Psoas muscle (tissue), 8 donors: ENCODE measurements around the gene CAND2. TPM values are rescaled to one million over a fixed set of nuclear protein-coding genes. Genes with fewer than 3 reads are reported as not detected.

Experiments used
- ATAC-seq, 4 donors: fragments of 200-7000 bp; cut with Tn5 transposase; one replicate each; pipeline ENCODE4 v1.9.1; 2020; ENCODE audit warnings: moderate library complexity in 3 of 4, mild to moderate bottlenecking in 2 of 4
- DNase-seq, 2 donors: peaks; one replicate each; pipeline ENCODE4 v3.0.0-alpha.2; 2020
- H3K27ac ChIP-seq: fragments of 200-600 bp; one replicate; pipeline ENCODE4 v1.8.0; 2022
- H3K27me3 ChIP-seq, 3 donors: fragments of 200-600 bp in 1 of 3; one replicate each; pipeline versions ENCODE4 v1.6.1 to v1.8.0; 2013 to 2022; ENCODE audit warnings: low read length in 2 of 3, mild to moderate bottlenecking in 2 of 3, moderate library complexity in 1 of 3; ENCODE audit not compliant: insufficient read depth in 3 of 3
- H3K36me3 ChIP-seq, 2 donors: fragments of 200-600 bp in 1 of 2; one replicate each; pipeline versions ENCODE4 v1.6.1 to v1.8.0; 2013 to 2022; ENCODE audit warnings: low read depth in 1 of 2, mild to moderate bottlenecking in 1 of 2, moderate library complexity in 1 of 2; ENCODE audit not compliant: insufficient read depth in 1 of 2
- H3K4me1 ChIP-seq: fragments of 200-600 bp; one replicate; pipeline ENCODE4 v1.8.0; 2022
- H3K4me3 ChIP-seq: fragments of 200-600 bp; one replicate; pipeline ENCODE4 v1.8.0; 2022; ENCODE audit warnings: mild to moderate bottlenecking
- H3K9me3 ChIP-seq: fragments of 200-600 bp; one replicate; pipeline ENCODE4 v1.8.0; 2022
- CTCF ChIP-seq: fragments of 200-600 bp; IDR thresholded peaks from one replicate; pipeline ENCODE4 v1.8.0; 2022; ENCODE audit warnings: antibody characterized with exemption
- WGBS, 3 donors: extraction: QIAGEN DNeasy Blood & Tissue Kit; methylation state at CpG; one replicate each; pipeline versions ENCODE4 v1.1.6 to v1.1.7; 2013; 5-methylcytosine and 5-hydroxymethylcytosine counted together
- intact Hi-C, 2 donors: fragments of 100-400 bp; cut with DNase I; formaldehyde crosslinking; loops; one replicate each; pipeline versions ENCODE4 v1.11.0 to v1.14.2; 2022
- polyA plus RNA-seq, 3 donors: library from polyadenylated mRNA; stranded (reverse); fragments of 200-250 nt; gene quantifications; one replicate each; pipeline ENCODE4 v1.2.3, GENCODE V29; 2013
- total RNA-seq, 4 donors: library from RNA; stranded (reverse); fragmentation: NEBNext Ultra II Directional in 2 of 4; extraction: Animal tissue kit (Norgen Biotek cat#: 25700) in 2 of 4; gene quantifications; one replicate each; pipeline versions ENCODE4 v1.2.1 to v1.2.4, GENCODE V29; 2021 to 2023
- donor health status: healthy with polysubstance abuse.
- donor health status: DM: no; HTN: no; CAD: no; lungs with moderate emphysema.
- donor health status: Bipolar disorder and iron deficiency.
- donor health status: healthy.
- donor health status: DM: yes; HTN: yes; CAD: no.
- donor health status: DM: no; HTN: no; CAD: no.
- donor health status: DM: no; HTN: no; CAD: no.
- donor health status: DM: yes; HTN: yes; CAD: no.

CAND2 gene
- total and polyA plus RNA-seq, 7 donors, result 3.7 to 220 (median 128) TPM

GRCh38 chr3:12810013-12810780, 13.7 kb downstream of the CAND2 start:
- Histone ChIP-seq H3K27ac (peak overlapping the region; percentile 70), H3K4me1 (peaks cover 27% of the 10 kb centered on the region), H3K36me3 (peaks cover 3 to 82% of the 10 kb centered on the region in 2 donors), H3K4me3 (peak overlapping the region; percentile 68), H3K27me3 (no peaks in the 10 kb centered on the region), H3K9me3 (no peaks in the 10 kb centered on the region)
- ATAC-seq, result peak; percentile 92 to 96 (median 94)
- 12 to 19% (median 13%) methylated on average over 41 to 50 of the region's 50 CpGs for WGBS, 3 donors
- peak; percentile 74 for TF ChIP-seq CTCF
- DNase-seq, result peak; percentile 95 to 97
- intact Hi-C loops, result no loop called here

GRCh38 chr3:12810961-12811360, 14.5 kb downstream of the CAND2 start:
- intact Hi-C loops, result no loop called here
- 73 to 75% (median 75%) methylated on average over 5 of the region's 5 CpGs for WGBS, 3 donors
- no peaks in the 10 kb centered on the region for H3K9me3 ChIP-seq
- H3K4me3 ChIP-seq, result no peak overlapping the region
- ATAC-seq, result no peak
- H3K27ac ChIP-seq, result no peak overlapping the region
- H3K4me1 ChIP-seq, result peaks cover 29% of the 10 kb centered on the region
- DNase-seq, result no peak
- H3K36me3 ChIP-seq, result peaks cover 3 to 82% of the 10 kb centered on the region in 2 donors
- TF ChIP-seq CTCF, result no peak
- H3K27me3 ChIP-seq, result no peaks in the 10 kb centered on the region

DNA sequence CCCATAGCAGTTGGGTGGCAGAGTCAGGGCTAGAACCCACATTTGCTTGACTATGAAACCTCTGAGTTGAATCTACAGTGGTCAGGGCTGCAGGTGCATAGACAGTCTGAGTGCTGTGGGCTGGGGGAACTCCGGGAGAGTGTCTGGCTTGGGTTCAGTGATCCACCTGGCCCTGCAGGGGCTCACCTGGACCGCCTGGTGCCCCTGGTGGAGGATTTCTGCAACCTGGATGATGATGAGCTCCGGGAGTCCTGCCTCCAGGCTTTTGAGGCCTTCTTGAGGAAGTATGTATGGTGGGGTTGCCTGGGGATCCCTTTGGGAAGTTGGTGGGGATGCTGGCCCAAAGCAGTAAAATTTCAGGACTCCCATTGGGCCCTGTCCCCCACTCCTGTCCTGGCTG, 16.3 kb downstream of the CAND2 start:
- no peaks in the 10 kb centered on the region for H3K9me3 ChIP-seq
- peaks cover 32% of the 10 kb centered on the region for H3K4me1 ChIP-seq
- TF ChIP-seq CTCF, result no peak
- peaks cover under 1 to 82% of the 10 kb centered on the region in 2 donors for H3K36me3 ChIP-seq
- WGBS, 3 donors, result 91 to 96% (median 92%) methylated on average over 3 of the region's 3 CpGs
- H3K27me3 ChIP-seq, result no peaks in the 10 kb centered on the region
- no peak overlapping the region for H3K4me3 ChIP-seq
- ATAC-seq (no peak), DNase-seq (no peak)
- no peak overlapping the region for H3K27ac ChIP-seq
- intact Hi-C loops, result no loop called here

- TF ChIP-seq CTCF, result no peak
- Histone ChIP-seq H3K27ac (no peak overlapping the region), H3K4me1 (peaks cover 34% of the 10 kb centered on the region), H3K9me3 (no peaks in the 10 kb centered on the region), H3K27me3 (no peaks in the 10 kb centered on the region), H3K36me3 (peaks cover 0 to 83% of the 10 kb centered on the region in 2 donors), H3K4me3 (no peak overlapping the region)
- DNase-seq (no peak), ATAC-seq (no peak)
- WGBS, 3 donors, result 79 to 91% (median 89%) methylated on average over 4 to 6 of the region's 6 CpGs
- intact Hi-C loops, result no loop called here
Observed at GRCh38 chr3:12813967-12814366, 17.5 kb downstream of the CAND2 start.
